C4-2B (cell line): ENCODE data around the gene HOXD12.

Experiments
- H3K27ac ChIP-seq: fragments of 450-650 bp; 2 replicates; pipeline ENCODE4 v1.5.1; 2017
- ZFX ChIP-seq: fragments of 450-650 bp; IDR thresholded peaks from 2 replicates; pipeline ENCODE4 v1.6.1; 2017
- TF ChIP-seq, protein P1 (sequence below): fragments of 450-650 bp; conservative IDR thresholded peaks from 2 replicates; pipeline ENCODE4 v1.5.1; 2017; ENCODE audit warnings: mild to moderate bottlenecking

HOXD12 gene, protein sequence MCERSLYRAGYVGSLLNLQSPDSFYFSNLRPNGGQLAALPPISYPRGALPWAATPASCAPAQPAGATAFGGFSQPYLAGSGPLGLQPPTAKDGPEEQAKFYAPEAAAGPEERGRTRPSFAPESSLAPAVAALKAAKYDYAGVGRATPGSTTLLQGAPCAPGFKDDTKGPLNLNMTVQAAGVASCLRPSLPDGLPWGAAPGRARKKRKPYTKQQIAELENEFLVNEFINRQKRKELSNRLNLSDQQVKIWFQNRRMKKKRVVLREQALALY

DNA sequence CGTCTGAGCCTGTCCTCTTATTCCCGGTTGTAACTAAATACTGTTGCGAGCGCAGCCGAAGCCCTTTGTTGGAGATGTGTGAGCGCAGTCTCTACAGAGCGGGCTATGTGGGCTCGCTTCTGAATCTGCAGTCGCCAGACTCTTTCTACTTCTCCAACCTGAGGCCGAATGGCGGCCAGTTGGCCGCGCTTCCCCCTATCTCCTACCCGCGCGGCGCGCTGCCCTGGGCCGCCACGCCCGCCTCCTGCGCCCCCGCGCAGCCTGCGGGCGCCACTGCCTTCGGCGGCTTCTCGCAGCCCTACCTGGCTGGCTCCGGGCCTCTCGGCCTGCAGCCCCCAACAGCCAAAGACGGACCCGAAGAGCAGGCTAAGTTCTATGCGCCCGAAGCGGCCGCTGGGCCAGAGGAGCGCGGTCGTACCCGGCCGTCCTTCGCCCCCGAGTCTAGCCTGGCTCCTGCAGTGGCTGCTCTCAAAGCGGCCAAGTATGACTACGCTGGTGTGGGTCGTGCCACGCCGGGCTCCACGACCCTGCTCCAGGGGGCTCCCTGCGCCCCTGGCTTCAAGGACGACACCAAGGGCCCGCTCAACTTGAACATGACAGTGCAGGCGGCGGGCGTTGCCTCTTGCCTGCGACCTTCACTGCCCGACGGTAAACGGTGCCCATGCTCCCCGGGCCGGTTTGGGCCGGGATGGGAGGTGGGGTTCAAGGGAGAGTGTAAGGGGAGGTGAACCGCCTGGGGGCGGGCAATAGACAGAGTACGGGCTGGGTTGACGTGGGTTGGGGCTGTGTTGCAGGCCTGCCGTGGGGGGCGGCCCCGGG is at the start of gene HOXD12:
TSS of gene HOXD12 (plus strand) at position 68 of the 819 bp plus-strand sequence. CDS start at position 75, 7 bp downstream.
- no peak within 1 kb of the TSS for H3K27ac ChIP-seq

DNA sequence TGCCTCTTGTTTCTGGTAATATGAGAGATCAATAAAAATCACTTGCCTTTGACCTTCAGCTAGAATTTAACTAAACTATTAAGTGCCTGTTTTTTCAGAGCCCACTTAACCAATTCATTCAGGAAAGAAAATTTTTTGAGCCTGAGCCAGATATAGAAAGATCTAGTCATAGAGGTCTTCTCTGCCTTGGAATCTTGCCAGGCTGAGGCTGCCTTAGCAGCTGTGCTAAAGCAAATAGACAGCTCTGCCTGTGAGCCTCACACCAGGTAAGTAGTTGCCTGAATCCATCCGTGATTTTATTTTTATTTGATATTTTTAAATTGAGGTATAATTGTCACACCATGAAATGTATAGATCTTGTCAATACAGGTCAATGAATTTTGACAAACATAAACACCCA is 43.2 kb upstream of the HOXD12 start:
- no peak overlapping the region for H3K27ac ChIP-seq
- TF ChIP-seq ZFX = no peak
- TF ChIP-seq, protein P1, sequence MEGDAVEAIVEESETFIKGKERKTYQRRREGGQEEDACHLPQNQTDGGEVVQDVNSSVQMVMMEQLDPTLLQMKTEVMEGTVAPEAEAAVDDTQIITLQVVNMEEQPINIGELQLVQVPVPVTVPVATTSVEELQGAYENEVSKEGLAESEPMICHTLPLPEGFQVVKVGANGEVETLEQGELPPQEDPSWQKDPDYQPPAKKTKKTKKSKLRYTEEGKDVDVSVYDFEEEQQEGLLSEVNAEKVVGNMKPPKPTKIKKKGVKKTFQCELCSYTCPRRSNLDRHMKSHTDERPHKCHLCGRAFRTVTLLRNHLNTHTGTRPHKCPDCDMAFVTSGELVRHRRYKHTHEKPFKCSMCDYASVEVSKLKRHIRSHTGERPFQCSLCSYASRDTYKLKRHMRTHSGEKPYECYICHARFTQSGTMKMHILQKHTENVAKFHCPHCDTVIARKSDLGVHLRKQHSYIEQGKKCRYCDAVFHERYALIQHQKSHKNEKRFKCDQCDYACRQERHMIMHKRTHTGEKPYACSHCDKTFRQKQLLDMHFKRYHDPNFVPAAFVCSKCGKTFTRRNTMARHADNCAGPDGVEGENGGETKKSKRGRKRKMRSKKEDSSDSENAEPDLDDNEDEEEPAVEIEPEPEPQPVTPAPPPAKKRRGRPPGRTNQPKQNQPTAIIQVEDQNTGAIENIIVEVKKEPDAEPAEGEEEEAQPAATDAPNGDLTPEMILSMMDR = no peak

More for the DNA sequence above, at the start of gene HOXD12:
- TF ChIP-seq ZFX = no peak
- TF ChIP-seq, protein P1 = no peak

DNA sequence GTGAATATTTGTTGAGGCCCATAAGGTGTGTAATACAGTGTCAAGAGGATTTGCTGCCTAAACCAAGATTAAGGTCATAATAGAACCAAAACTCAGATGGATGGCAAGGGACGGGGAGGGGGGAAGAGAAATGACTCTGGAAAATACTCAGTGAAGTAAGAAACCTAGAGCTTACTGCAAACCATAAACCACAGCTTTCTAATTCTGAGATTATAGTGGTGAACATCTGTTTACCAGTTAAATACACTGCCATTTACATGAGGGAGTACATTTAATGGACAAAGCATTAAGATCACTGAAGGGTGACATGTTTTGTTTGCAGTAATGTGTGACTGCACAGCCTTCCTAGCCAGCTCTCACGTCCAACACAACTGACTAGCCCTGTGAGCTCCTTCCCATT is 35.6 kb upstream of the HOXD12 start:
- H3K27ac ChIP-seq = no peak overlapping the region
- TF ChIP-seq, protein P1 = no peak
- TF ChIP-seq ZFX = no peak

DNA sequence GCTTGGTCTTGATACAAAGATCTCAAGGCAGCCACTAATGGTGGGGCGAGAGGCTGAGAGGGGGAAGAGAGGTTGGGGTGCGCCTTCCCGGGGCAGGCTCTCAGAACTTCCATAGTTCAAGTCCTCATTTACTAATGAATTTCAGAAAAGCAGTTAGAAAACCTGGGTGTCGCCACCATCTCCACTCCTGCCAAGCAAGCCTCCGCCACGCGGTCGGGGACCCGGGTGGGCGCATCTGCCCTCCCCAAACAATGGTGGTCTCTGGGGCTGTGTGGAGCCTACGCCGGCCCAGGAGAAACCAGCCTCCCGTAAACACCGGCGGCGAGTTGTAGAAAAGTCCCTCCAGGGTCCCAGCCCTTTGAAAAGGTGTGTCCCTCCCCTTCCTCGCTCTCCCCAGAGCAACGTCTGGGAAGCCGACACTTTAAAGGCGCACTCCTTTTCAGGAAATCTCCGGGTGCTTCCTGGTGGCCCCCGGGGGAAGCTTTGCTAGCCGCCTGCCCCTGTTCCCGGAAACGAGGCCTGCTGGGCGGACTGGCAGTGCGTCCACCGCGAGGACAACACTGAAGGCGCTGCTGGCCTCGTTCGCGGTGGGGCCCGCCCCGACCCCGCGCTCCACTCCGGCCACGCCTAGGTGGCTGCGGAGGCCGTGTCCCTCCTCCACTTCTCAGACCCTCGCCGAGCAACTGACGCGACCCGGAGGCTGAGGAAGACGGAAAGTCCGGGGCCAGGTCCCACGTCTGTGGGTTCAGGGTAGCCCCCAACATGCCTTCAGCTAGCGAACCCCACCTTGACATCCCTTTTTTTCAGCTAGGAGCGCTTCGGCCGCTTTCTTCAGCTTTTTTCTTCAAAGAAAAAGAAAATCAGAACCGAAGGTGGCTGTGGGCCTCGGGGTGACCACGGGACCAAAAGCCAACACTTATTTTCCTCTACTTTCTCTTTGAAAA is 32.7 kb upstream of the HOXD12 start:
- no peak for TF ChIP-seq ZFX
- TF ChIP-seq, protein P1 = no peak
- H3K27ac ChIP-seq = no peak overlapping the region

DNA sequence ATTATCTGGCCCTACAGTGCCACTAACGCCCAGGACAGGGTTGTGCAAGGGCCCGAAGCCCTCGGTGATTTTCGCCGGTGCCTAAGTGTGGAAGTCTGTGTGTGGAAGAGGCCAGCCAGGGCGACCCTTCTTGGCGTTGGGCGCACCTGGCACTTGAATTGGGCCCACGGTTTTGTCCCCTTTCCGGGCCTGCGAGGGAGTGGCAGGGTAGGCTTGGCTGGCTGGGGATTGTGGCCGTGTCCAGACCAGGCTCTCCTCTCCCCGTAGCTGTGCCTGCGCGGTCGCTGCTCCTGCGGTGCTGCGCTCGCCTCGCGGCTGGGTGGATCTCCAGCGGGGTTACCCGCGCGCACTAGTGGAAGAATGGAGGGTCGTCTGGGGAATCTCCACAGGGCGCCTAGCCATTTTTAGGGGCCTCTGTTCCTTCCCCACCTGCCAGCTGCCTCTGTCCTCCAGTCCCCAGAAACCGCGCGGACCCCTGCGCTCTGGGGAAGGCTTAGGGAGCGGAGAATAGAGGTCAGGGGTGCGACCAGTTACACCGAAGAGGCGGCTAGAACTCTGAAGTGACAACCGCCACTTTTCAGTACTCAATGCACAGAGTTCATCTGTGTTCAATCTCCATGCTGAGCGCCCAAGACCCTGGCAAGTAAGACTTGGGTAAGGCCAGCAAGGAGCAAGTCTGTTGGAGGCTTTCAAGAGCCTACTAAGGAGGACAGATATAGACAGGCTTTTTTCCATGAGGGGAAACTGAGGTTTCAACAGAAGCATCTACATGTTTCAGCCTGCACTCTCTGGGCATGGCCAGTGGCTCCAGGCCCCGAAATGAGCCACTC is 31.8 kb upstream of the HOXD12 start:
- H3K27ac ChIP-seq = no peak overlapping the region
- TF ChIP-seq ZFX = no peak
- TF ChIP-seq, protein P1 = no peak

DNA sequence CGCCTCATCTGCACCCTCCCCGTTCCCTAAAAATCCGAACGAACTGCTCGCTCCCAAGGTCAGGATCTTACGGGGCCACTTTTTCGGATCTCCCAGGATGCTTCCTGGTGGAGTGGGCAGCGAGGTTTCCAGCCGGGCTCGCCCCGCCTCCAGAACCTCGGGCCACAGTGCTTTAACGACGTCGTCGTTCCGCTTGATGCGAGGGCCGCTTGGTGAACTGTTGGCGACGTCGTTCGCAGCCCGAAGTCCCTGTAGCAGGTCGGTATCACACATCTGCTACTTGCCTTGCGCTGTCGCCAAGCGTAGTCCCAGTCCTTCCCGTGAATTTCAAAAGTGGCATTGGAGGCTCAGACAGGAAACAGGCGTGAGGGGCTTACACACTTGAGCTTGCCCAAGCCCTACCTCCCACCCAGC is 31.2 kb upstream of the HOXD12 start:
- TF ChIP-seq, protein P1 = no peak
- TF ChIP-seq ZFX = no peak
- no peak overlapping the region for H3K27ac ChIP-seq
